Esophagus squamous epithelium (tissue), 4 donors: ENCODE results near the gene TECPR2.

Experiments
- CTCF ChIP-seq, 6 experiments: fragments of 450-650 bp in 4 of 6; fragments of 200-600 bp in 2 of 6; sonication (generic) in 2 of 6; IDR thresholded peaks; one replicate each; pipeline ENCODE4 v1.5.1; 2016 to 2019; ENCODE audit warnings: antibody characterized with exemption in 6 of 6, mild to moderate bottlenecking in 4 of 6, moderate library complexity in 4 of 6
- POLR2A ChIP-seq, 4 donors: fragments of 450-650 bp; IDR thresholded peaks; one replicate each; pipeline ENCODE4 v1.6.1; 2017; ENCODE audit warnings: antibody characterized with exemption in 4 of 4, mild to moderate bottlenecking in 4 of 4, moderate library complexity in 3 of 4

GRCh38 chr14:102495491-102496330 lies 133.0 kb downstream of the TECPR2 start:
- TF ChIP-seq POLR2A (IDR thresholded peaks at IDR 0.05) (no peak), CTCF (IDR thresholded peaks at IDR 0.05) (no peak)
